C4-2B (cell line): ENCODE results near the gene HPCAL1.

ENCODE experiments used
- CTCF ChIP-seq: fragments of 450-650 bp; conservative IDR thresholded peaks from 2 replicates; pipeline ENCODE4 v1.5.1; 2017; ENCODE audit warnings: mild to moderate bottlenecking
- ZFX ChIP-seq: fragments of 450-650 bp; IDR thresholded peaks from 2 replicates; pipeline ENCODE4 v1.6.1; 2017

GRCh38 chr2:10392548-10392947 lies 89.8 kb downstream of the HPCAL1 start:
- TF ChIP-seq CTCF = no peak
- no peak for TF ChIP-seq ZFX
